NCI-H510A (cell line): ENCODE results near the gene CERS6.

Source experiments
- DNase-seq: peaks from one replicate; lab custom pipeline; 2025; lab: John Stamatoyannopoulos, UW

Gene CERS6

DNA sequence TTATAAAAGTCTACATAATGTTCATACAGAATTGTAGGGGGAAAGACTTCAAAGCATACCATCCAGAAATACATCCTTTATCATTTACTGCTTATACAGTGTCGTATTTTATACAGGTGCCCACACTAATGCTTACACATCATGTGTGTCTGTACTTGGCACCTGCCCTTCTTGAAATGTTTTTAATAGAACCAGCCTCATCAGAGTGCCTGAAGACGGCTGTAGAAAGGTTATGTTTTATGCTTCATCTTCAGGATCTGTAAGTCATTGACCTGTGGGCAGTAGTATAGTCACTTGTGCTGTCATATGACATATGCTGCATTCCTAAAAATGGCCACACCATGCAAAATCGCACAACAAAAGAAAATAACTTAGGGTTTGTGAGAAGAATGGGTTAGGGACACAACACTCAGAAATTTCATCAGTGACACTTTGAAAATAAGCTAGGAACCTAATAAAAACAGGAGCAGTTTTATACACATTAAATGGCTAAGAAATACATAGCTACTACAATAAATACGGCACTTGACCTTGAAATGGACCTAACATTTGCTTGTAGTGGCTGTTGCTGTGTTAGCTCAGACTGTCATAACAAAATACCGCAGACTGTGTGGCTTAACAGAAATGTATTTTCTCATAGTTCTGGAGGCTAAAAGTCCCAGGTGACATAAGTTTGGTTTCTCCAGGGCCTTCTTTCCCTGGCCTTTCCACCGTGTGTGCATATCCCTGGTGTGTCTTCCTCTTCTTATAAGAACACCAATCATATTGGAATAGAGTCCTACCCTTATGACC, 112.6 kb downstream of the CERS6 start:
- DNase-seq, result no peak

DNA sequence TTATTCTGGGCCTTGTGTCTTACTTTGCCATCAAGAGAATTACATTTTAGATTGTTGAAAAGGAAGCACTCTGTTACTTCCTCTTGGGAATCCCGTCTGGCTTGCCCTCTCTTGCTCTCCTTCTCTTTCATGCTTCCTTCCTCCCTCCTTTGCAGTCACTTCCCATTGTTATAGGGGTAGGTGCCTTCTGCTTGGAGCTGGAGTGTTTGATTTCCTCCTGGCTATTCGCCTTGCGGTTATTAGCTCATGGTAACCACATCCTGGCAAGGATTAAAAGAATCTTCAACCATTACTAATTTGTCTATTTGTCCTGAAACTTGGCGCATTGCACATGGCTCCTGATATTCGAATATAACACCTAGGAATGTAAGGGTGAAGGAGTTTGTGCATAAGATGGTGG, 115.0 kb downstream of the CERS6 start:
- no peak for DNase-seq

DNA sequence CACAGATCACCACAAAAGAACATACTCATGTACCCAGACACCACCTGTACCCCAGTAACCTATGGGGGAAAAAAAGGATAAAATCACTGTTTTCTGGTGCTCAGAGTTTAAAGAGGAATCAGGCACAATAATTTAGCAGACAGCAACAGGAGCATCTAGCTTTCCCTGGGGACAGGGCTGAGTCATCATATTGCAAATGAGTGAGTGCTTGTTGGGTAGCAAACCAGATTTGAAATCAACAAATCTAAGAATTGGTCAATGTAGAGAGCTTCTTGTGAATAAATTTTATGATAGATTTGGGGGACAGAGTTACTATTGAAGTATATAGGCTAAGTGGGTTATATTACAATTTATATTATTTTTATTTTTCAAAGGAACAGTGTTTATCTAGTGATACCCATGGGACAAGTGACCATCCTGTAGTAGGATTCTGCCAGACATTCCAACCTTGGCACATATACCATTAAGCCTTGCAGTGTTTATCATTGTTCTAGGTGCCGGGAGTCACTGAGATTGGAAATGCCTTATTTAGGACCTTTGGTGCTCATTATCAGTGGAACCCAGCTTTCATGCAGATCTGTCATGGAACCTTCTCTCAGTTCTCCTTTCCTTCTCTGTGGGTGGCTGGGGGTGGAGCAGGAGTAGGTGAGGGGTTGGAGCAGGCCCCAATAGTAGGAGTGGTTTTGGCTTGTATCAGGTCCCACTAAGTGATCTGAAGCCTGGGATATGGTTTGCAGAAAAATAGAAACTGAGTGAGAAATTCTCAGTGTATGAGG, 117.2 kb downstream of the CERS6 start:
- no peak for DNase-seq

DNA sequence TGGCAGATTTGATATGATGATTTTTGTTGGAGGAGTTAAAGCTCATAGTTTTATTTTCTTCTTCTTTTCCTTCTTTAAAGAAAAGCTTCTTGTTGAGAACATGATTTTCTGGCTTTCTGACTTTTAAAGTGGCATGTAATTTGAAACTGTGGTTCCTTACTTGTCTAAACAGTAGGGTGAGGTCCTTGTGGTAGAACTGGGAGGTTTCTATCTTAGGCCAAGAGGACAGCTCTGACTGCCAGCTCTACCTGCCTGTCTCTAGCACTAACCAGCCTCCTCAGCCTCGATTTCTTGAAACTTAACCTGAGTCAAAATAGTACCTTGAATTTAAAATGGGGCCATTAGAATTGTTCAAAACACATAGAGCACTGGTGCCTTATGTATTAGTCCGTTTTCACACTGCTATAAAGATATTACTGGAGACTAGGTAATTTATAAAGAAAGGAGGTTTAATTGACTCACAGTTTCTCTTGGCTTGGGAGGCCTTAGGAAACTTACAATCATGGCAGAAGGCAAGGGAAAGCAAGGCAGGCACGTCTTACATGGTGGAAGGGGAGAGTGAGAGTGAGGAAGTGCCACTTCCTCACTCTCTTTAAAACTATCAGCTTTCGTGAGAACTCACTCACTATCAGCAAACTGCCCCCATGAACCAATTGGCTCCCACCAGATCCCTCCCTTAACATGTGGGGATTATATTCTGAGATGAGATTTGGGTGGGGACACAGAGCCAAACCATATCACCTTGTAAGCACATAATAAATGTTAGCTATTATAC, 119.0 kb downstream of the CERS6 start:
- no peak for DNase-seq

DNA sequence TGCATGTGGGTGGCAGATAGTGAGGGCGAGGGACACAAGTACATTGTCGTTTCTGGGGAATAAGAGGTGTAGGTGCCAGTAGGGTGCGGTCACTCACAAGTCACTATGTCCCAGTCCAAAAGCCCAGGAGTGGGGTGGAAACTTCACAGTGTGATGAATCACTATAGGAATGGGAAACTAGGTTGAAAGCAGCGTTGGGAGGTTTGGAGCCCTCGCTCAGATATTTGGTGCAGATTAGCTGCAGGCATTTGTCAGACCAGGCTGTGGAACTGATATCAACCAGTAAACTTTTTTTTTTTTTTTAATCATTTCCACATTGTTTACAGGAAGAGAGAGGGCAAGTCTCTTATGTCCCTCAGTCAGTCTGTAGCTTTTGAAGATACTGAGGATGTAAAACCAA, 121.8 kb downstream of the CERS6 start:
- DNase-seq, result no peak

DNA sequence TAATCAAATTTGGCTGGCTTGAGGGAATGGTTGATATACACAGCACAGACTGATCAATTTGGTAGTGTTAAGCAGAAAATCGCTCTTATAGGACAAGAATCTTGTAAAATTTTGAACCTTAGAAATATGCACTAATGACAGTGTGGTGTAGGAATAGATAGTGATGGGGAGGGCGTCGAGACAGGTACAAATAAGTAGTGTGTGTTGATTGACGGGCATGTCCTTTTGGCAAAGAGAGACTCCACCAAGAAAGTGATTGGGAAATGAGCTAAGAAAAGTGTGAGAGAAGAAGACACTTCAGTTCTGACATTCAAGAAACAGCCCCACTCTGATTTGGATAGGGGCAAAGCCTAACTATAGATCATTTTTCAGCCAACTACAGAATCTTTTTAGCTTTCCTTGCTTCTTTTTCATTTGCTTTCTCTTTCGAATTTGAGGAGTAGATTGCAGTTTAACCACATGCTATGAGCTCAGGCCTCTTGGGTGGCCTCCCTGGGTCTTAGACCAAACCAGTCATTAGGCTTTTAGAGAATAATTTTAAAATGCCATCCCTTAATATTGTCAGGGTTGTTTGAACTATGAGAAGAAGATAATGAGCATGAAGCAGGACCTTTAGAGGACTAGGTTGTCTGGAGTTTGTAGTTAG, 127.1 kb downstream of the CERS6 start:
- no peak for DNase-seq

DNA sequence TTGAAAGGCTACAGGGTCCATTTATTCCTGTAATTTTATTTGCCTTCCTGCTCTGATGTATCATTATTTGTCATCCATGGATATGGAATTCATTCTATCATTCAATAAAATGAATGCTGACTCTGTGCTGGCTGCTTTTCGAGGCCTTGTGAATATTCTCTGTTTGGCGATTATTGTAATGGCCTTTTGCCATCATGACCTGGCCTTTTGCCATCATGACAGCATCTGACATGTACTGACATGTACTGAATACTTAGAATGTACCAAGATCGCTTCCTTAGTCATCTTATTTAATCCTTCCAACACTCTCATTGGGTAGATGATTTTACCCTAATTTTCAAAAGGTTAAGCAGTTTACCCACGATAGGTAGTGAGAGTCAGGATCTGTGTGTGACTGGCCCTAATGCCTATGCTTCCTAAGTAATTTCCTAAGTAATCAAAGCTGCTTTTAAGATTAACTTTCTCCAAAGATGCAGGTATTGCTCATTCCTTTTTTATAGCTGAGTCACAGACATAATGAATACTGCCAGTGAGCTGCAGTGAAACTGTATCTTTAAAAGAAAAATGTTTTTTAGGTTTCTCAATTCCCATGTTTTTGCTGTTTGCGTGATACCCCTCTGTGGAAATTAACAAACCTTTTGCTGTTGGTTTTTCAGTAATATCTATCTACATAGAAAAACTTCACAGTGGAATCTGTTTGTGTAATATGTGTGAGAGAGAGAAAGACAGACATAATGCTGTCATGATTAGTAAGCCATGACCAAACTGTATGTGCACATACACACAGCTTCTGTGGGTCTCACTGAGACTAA, 127.8 kb downstream of the CERS6 start:
- no peak for DNase-seq

DNA sequence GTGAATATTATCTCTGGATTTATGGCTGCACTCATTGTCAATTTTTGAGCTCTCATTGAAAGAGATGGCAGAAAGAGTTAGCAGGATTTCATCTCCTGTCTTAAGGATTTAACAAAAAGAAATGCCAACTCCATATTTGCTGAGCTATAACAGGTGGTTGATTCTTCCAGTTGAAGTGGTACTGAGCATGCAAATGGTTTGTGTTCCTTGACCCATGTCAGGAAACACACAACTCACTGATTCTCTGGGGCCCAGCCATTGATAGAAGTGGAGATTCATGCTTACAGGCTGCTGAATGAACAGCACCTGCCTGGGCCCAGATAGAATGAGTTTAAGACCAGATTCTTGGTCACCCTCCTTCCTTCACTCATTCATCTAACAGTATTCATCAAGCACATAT, 128.8 kb downstream of the CERS6 start:
- no peak for DNase-seq

DNA sequence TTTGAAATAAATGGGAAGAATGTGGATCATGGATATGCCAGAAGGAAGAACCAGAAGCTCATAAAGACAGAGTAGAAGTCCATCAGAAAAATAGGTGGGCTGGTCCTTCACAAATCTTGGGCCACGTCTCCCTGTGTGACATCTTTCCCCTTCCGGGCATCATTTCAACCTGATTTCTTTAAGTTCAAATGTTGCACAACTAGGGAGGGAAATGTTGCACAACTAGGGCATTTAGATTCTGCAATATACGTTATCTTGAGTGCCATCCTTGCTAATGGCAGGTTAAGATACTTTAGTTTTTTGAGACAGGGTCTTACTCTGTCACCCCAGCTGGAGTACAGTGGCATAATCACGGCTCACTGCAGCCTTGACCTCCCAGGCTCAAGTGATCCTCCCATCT, 129.6 kb downstream of the CERS6 start:
- no peak for DNase-seq

DNA sequence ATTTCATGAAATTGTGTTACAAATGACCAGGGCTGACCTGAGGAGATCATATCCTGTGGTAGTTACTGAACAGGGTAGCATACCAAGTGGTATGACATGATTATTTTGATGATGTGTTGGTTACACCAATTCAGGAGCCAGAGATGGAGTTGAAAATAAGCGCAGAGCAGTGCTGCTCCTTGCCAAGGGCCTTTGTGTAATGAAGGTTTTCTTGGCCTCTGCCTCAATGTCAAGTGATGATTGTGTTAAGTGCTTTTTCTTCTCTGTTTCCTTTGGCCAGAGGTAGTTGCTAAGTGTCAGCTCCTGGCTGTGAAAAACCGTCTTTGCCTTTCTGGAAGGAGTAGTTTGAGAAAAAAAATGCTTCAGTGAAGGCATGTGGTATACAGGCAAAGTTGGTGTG, 131.2 kb downstream of the CERS6 start:
- no peak for DNase-seq

DNA sequence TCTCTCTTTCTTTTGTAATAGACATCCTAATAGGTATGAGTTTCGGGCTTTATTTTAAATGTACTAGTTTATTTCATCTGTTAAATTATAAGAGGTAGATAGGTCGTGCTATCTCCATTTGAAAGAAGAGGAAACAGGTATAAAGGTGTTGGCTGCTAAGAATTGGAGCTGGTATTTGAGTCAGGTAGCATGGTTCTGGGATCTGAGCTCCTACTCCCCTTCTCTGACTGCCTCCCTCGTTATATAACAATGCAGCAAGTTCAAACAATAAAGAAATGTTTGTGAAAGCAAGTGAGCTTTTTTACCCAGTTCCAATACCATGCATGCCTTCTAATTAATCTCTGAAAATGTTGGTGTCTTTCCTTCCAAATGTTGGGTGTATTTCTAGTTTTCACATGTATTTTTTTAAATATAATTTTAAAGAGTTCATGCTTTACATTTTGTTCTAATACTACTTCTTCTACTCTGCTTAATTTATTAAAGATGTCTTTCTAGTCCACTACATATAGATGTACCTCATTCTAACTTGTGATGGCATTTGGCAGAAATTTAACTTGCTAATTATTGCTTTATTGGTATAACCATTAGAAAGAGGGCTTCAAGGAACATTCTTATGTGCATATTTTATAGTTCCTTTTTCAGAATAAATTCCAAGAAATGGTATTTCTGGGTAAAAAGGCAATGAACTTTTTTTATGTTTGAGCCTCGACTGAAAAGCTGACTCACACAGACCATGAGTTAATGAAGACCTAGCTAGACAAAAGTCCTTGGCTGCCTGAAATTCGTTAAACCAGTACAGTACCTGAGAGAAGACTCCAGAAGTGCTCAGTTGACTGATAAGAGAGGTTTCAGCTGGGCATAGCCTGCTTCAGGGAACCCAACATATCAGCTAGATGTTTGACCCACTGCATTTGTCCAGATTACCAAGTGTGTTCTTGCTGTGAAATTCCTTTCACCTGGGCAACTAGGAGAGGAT, 133.5 kb downstream of the CERS6 start:
- DNase-seq, result no peak

DNA sequence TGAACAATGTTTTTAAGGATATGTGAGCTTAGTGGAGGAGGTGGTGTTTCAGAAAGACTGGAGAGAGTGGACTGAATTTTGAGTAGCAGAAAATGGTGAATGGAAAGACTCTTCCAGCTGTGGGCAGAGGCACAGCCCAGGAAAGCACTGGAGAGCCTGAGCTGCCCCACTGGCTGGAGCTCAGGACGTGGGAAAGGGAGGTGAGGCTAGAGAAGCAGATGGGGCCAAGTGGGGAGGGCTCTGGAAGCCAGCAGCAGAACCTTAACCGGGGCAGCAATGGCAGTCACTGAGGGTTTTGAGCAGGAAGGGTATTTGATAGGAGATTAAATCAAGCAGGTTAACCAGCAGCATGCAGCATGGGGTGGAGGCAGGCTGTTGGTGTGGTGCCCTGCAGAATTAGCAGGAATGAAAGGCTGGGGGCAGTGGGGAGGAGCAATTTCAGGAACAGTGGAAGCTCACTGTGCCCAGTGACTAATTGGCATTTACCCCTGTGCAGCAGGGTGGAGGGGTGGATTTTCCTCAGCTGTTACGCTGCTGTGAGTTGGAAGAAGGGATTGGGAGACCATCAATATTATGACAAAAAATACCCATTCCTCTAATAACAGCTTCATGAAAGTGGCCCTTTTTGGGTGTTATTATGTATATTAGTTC, 136.2 kb downstream of the CERS6 start:
- no peak for DNase-seq

DNA sequence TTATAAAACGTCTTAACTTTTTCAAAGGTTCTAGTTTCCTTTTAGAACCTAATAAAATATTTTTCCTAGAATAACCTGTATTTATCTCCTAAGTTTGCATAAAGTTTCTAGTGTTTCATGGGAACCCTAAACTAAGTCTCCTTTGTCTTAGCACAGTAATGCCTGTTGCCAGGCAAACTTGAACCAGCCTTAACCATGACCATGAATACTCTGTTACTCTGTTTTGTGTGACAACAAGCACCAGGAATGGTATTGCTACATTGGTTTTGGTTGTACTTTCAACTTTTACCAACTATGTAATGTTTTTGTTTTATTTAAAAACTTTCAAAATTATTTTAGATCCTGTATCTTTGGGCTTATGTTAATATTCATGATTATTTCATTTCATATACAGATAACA, 137.6 kb downstream of the CERS6 start:
- DNase-seq, result no peak

DNA sequence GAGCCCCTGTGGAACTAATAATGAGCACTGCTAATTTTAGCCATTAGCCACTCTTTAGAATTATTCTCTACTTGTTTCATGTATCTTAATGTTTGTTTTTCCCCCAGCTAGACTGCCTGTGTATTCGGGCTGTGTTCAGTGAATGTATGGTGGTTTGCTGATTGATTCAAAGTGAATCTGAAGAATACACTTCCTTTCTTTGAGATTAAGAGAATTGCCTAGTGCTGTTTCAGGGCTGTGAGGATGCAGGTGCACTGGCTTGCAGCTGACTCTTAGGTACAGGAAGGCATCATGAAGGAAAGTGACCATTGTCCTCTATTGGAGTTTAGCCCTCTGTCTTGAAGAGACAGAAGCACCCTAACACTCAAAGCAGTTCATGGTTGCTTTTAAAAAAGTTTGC, 138.7 kb downstream of the CERS6 start:
- DNase-seq, result no peak

DNA sequence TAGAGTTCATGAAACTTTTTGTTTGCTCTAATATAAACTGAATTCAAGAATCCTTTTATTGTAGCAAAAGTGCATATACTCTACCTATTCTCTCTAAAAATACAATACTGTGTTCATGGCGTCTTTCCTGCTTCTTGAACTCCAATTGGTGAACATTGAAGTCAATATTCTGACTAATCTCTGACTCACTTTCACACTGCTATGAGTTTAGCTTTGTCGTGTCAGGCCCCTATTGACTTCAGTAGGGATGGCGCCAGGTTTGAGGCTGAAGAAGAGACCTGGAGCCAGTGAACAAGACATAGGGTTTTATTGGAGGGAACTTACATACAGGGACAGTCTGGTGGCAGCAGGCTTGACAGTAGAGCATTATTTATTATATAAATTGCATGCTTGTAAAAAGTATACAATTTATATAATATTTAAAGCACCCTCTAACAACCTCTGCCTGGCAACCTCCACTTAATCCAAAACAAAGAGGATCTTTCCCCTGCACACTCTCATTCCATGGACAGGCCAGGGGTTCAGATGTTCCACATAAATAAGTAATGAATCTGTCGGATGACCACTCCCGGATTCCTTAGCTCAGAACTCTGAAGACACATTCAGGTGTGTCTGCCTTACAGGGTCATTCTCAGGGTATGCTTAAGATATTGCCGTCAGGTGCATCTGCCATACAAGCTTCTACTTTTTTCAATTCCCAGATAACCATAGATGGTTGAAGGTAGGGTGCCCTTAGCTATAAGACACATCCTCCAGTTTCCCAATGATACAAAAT, 141.0 kb downstream of the CERS6 start:
- DNase-seq, result no peak

DNA sequence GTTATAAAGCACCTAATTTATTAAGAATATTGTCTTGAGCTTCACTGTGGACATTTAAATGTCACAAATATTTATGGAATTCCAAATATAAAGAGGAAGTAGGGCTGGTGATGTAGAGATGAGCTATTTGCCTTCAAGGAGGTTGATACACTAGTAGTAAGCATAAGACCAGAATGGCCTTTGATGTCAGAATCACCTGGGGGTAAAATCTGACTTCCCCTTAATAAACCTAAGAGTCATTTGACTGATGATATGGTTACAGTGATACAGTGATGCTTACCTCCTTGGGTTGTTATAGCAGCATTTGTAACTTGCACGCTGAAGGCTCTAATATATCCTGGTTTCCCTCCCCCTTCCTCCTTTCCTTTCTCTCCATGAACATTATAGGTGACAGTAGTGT, 143.7 kb downstream of the CERS6 start:
- DNase-seq, result no peak

DNA sequence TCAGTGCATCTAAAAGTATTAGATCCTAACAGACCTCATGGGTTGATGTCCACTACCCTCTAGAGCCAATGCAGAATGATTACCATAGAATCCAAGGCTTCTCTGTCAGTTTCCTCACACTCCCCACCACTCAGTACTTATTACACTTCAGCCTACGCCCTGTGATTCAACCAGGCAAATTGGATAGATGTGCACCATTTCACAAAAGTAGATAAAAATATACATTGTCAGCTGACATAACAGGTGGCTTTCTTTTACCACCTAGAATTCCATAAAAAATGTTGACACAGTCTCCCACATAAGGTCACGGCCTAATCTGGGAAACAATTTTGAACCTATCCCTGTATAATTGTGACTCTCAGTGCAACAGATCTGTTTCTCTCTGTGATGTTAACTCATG, 144.9 kb downstream of the CERS6 start:
- DNase-seq, result no peak

DNA sequence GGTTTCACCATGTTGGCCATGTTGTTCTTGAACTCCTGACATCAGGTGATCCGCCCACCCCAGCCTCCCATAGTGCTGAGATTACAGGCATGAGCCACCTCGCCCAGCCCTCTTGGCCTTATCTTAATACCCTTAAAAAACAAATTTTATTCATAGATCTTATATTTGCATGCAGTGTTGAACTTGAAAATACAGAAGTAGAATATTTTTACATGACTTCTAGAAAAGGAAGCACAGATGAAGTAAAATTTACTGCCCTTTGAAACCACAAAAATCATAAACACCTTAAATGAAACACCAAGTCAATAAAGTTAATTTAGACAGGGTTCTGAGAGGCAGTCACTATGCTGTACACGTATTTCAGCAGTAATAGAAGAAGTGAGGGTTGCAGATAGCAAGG, 145.7 kb downstream of the CERS6 start:
- no peak for DNase-seq

DNA sequence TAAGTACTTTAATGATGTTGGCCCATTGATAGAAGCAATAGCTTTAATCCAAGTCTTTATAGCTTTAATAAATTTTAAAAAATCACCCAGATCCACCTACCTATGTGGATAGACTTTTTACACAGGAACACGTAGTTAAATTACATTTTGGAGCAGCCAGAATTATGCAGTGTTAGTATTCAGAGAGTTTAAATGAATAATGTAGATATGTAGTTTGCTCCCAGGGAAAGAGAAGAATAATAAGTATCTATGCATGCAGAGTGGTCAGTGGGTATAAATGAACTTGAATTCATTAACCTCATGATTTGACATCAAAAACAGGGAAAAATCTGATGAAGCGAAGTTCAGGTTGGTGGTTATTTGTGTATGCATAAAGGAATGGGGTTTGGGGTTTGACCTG, 146.3 kb downstream of the CERS6 start:
- DNase-seq, result no peak
